Spleen (tissue), 7 donors: ENCODE data around the gene SLC25A26.

Experiments
- CTCF ChIP-seq, 11 experiments: fragments of 200-600 bp in 7 of 11; fragments of 450-650 bp in 4 of 11; sonication (generic) in 4 of 11; IDR thresholded peaks in 8 of 11; conservative IDR thresholded peaks in 3 of 11; 1 replicate in 7 of 11; 2 replicates in 4 of 11; pipeline versions ENCODE4 v1.4.0 to v1.8.0; 2016 to 2021; ENCODE audit warnings: antibody characterized with exemption in 11 of 11, inconsistent platforms in 4 of 11, mild to moderate bottlenecking in 1 of 11
- POLR2A ChIP-seq, 3 donors: fragments of 450-650 bp; IDR thresholded peaks; one replicate each; pipeline ENCODE4 v1.5.1; 2017; ENCODE audit warnings: antibody characterized with exemption in 3 of 3, mild to moderate bottlenecking in 1 of 3
- donor health status: DM: no; HTN: no; CAD: no; lungs with moderate emphysema.
- donor health status: DM: no; HTN: no; CAD: no.
- donor health status: DM: no; HTN: no; CAD: no.

- no peak for TF ChIP-seq CTCF (IDR thresholded peaks at IDR 0.05 in 8 of 11, conservative IDR thresholded peaks at IDR 0.05 in 3 of 11)
- TF ChIP-seq POLR2A (IDR thresholded peaks at IDR 0.05) = no peak
Measured at GRCh38 chr3:66270701-66271100, 49.9 kb downstream of the SLC25A26 start.
